Measurements from ENCODE around the gene NOC4L. TPM values are rescaled to one million over a fixed set of nuclear protein-coding genes. Genes with fewer than 3 reads are reported as not detected.
A peak's percentile ranks its signal among the peaks of the same experiment; 100 is the strongest.
"Not testable (repeated sequence)": the region's sequence is repeated elsewhere in the genome, so short reads cannot be mapped to it uniquely, and the experiment has no call there.

Gene NOC4L
- total RNA-seq, 1 experiment from 2014 or later, result 11.4 TPM

GRCh38 chr12:132117558-132117875 is 26.7 kb upstream of the NOC4L start:
- DNase-seq (ENCODE audit: low read depth, low spot score), result peak; percentile 14
- in situ Hi-C loops (cut with HindIII; ENCODE audit: low pct_unique_long_range_greater_than_20kb, low sequenced_read_pairs), result no loop called here

DNA sequence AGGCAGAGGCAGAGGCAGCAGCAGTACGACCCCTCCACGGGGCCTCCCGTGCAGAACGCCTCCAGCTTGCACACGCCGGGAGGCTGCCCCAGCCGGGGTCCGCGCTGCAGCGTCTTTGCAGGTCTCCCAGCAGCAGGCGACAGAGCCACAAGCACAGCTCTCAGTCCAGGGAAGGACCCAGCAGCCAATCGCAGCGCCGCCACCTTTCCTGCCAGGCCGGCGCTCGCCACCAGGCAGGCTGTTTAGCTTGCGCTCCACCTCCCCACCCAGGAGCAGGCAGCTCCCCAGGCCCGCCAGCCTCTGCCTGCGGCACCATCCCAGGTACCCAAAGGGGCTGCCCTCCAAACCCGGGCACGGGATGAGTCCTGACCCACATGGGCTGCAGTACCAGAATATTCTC is 25.4 kb upstream of the NOC4L start:
- in situ Hi-C loops (cut with HindIII; ENCODE audit: low pct_unique_long_range_greater_than_20kb, low sequenced_read_pairs), result no loop called here
- DNase-seq (ENCODE audit: low read depth, low spot score), result no peak

GRCh38 chr12:132121283-132121682 is 23.0 kb upstream of the NOC4L start:
- in situ Hi-C loops (cut with HindIII; ENCODE audit: low pct_unique_long_range_greater_than_20kb, low sequenced_read_pairs), result no loop called here
- DNase-seq (ENCODE audit: low read depth, low spot score), result no peak

DNA sequence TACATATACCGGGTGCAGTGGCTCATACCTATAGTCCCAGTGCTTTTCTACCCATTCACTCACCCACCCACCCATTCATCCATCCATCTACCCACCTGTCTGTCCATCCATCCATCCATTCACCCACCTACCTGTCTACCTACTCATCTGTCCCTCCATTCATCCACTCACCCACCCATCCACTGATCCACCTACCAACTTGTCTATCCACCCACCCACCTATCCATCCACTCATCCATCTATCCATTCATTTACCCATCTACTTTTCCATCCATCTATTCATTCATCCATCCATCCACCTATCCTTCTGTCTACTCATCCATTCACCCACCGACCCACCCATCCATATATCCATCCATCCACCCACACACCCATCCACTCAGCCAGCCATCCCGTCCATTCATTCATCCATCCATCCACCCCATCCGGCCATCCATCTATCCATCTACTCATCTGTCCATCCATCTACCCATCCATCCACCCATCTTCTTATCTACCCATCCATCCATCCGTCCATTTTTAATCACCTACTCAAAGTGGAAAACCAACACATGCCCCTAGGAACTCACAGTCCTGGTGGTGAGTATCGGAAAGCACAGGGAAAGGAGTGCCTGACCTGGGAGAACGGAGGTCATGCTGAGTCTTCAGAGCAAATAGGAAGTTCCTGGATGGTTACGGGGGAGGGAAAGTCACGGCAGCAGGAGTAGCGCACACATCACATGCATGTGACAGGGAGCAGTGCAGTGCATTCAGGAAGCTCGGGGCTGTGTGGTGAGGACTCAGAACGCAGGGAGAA is 20.1 kb upstream of the NOC4L start:
- in situ Hi-C loops (cut with HindIII; ENCODE audit: low pct_unique_long_range_greater_than_20kb, low sequenced_read_pairs), result no loop called here
- no peak for DNase-seq (ENCODE audit: low read depth, low spot score)

- in situ Hi-C loops (cut with HindIII; ENCODE audit: low pct_unique_long_range_greater_than_20kb, low sequenced_read_pairs), result no loop called here
- no peak for DNase-seq (ENCODE audit: low read depth, low spot score)
Measured at GRCh38 chr12:132124766-132125425, 19.4 kb upstream of the NOC4L start.

DNA sequence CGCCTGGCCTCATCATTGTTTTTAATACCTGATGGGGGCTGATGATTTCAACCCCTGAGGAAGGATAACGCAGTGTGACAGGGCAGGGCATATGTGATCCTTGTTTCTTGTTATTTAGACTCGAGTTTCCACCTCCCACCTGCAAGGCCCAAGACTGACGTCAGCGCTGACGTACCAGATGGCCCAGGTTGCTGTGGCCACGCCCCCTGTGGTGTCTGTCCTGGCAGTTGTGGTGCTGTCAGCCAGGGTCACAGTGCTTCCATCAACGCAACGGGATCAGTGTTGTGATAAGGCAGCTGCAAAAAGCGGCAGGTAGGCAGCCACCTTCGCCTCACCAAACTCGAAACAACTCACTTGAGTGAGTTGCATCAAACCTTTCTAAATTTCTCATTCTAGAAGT is 18.5 kb upstream of the NOC4L start:
- DNase-seq (ENCODE audit: low read depth, low spot score), result no peak
- in situ Hi-C loops (cut with HindIII; ENCODE audit: low pct_unique_long_range_greater_than_20kb, low sequenced_read_pairs), result no loop called here

- in situ Hi-C loops (cut with HindIII; ENCODE audit: low pct_unique_long_range_greater_than_20kb, low sequenced_read_pairs), result no loop called here
- no peak for DNase-seq (ENCODE audit: low read depth, low spot score)
Measured at GRCh38 chr12:132127041-132127440, 17.2 kb upstream of the NOC4L start.

DNA sequence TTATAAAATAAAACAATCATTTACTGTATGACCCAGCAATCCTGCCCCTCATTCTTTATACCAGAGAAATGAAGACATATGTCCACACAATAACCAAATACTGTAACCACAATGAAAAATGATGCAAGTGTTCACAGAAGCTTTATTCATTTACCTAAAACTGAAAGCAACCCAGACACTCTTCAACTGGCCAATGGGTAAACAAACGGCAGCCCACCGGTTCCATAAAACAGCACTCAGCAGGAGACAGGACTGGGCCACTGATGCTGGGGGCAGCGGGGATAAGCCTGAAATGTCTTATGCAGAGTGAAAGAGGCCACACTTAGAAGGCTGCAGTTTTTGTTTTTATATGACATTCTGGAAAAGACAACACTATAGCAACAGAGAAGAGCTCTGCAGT is 15.2 kb upstream of the NOC4L start:
- no peak for DNase-seq (ENCODE audit: low read depth, low spot score)
- in situ Hi-C loops (cut with HindIII; ENCODE audit: low pct_unique_long_range_greater_than_20kb, low sequenced_read_pairs), result no loop called here

DNA sequence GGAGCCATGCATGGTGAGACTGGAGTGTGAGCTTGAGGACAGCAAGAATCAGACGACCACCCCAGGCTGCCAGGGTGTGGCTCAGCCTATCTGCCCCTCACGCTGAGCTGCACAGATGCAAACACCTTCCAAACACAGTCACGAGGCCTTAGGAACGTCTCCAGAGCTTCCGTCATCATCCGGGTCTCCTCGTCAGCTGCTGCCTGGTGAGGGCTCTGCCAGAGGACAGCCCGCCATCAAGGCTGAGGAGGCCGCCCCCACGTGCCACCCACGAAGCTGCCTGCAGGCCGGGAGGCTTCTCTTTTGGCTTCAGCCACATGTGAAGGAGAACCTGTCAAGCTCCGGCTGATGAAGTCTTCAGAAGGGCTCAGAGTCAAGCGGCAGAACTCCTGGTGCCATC is 13.6 kb upstream of the NOC4L start:
- in situ Hi-C loops (cut with HindIII; ENCODE audit: low pct_unique_long_range_greater_than_20kb, low sequenced_read_pairs), result no loop called here
- DNase-seq (ENCODE audit: low read depth, low spot score), result no peak

- in situ Hi-C loops (cut with HindIII; ENCODE audit: low pct_unique_long_range_greater_than_20kb, low sequenced_read_pairs), result no loop called here
Measured at GRCh38 chr12:132131229-132131628, 13.0 kb upstream of the NOC4L start.

GRCh38 chr12:132131952-132132351 is 12.3 kb upstream of the NOC4L start:
- in situ Hi-C loops (cut with HindIII; ENCODE audit: low pct_unique_long_range_greater_than_20kb, low sequenced_read_pairs), result no loop called here
- no peak for DNase-seq (ENCODE audit: low read depth, low spot score)

More at GRCh38 chr12:132131229-132131628, 13.0 kb upstream of the NOC4L start:
- DNase-seq (ENCODE audit: low read depth, low spot score), result no peak

GRCh38 chr12:132132609-132133430 is 11.4 kb upstream of the NOC4L start:
- no peak for DNase-seq (ENCODE audit: low read depth, low spot score)
- in situ Hi-C loops (cut with HindIII; ENCODE audit: low pct_unique_long_range_greater_than_20kb, low sequenced_read_pairs), result no loop called here

GRCh38 chr12:132133952-132134652 is 10.2 kb upstream of the NOC4L start:
- in situ Hi-C loops (cut with HindIII; ENCODE audit: low pct_unique_long_range_greater_than_20kb, low sequenced_read_pairs), result no loop called here
- DNase-seq (ENCODE audit: low read depth, low spot score), result no peak

DNA sequence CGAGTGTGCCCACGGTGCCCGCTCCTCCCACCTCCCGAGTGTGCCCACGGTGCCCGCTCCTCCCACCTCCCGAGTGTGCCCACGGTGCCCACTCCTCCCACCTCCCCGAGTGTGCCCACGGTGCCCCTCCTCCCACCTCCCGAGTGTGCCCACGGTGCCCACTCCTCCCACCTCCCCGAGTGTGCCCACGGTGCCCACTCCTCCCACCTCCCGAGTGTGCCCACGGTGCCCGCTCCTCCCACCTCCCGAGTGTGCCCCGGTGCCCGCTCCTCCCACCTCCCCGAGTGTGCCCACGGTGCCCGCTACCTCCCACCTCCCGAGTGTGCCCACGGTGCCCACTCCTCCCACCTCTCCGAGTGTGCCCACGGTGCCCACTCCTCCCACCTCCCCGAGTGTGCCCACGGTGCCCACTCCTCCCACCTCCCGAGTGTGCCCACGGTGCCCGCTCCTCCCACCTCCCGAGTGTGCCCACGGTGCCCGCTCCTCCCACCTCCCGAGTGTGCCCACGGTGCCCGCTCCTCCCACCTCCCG is 9.5 kb upstream of the NOC4L start:
- DNase-seq (ENCODE audit: low read depth, low spot score); in situ Hi-C loops (cut with HindIII; ENCODE audit: low pct_unique_long_range_greater_than_20kb, low sequenced_read_pairs): not testable (repeated sequence)

DNA sequence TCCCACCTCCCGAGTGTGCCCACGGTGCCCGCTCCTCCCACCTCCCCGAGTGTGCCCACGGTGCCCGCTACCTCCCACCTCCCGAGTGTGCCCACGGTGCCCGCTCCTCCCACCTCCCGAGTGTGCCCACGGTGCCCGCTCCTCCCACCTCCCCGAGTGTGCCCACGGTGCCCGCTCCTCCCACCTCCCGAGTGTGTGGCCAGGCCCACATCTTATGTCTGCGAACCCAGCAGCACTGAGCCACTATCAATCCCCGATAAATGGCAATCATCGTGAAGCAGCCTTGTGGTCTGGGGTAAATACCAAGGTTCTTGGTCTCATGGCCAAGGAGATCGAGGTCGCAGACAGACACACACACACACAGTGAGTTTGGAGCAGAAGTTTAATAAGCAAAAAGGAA is 8.0 kb upstream of the NOC4L start:
- in situ Hi-C loops (cut with HindIII; ENCODE audit: low pct_unique_long_range_greater_than_20kb, low sequenced_read_pairs); DNase-seq (ENCODE audit: low read depth, low spot score): not testable (repeated sequence)

DNA sequence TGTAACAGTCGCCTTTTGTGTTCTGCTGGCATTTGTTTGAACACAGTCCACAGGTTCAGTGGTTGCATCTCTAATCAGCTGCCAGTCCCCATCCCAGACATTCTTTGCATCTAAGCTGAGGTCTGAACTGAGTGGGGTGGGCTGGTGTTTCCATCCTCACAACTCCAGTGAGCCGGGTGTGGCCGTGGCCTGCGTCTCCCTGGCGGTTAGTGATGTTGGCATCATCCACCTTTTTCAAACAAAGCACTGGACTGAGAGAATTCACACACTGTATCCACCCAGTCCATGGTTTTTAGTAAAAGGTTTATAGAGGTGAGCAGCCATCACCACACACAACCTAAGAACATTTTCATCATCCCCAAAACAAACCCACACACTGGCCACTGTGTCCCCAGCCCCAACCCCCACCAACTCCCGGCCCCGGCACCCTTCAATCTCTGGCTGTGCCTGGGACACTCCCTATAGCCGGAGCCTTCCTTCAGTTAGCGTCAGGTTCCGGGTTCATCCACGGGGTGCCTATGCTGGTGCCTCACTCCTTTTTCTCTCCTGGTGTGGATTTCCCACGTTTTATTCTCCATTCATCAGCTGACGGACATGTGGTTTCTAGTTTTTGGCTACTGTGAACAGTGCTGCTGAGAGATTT is 6.7 kb upstream of the NOC4L start:
- no peak for DNase-seq (ENCODE audit: low read depth, low spot score)
- in situ Hi-C loops (cut with HindIII; ENCODE audit: low pct_unique_long_range_greater_than_20kb, low sequenced_read_pairs), result no loop called here

Data from SK-MEL-5 (cell line).